Endodermal cell (in vitro differentiated cells): ENCODE results near the gene PDHA2. TPM values are rescaled to one million over a fixed set of nuclear protein-coding genes. Genes with fewer than 3 reads are reported as not detected.

ENCODE experiments used
- DNase-seq: peaks from one replicate; pipeline ENCODE4 v3.0.0-alpha.2; 2017
- H3K27ac ChIP-seq: 2 replicates; pipeline ENCODE4 v1.5.1; 2013; ENCODE audit warnings: mild to moderate bottlenecking, low read depth, low read length, moderate library complexity
- H3K27me3 ChIP-seq: 2 replicates; pipeline ENCODE4 v1.6.1; 2013; ENCODE audit warnings: mild to moderate bottlenecking, low read length, moderate library complexity; ENCODE audit not compliant: insufficient read depth, control insufficient read depth, poor library complexity, severe bottlenecking
- H3K36me3 ChIP-seq: 2 replicates; pipeline ENCODE4 v1.7.0; 2013; ENCODE audit warnings: mild to moderate bottlenecking, low read length, moderate library complexity; ENCODE audit not compliant: control insufficient read depth, insufficient read depth
- H3K4me1 ChIP-seq: one replicate; pipeline ENCODE4 v1.7.0; 2013; ENCODE audit warnings: low read length; ENCODE audit not compliant: control insufficient read depth, insufficient read depth
- H3K4me3 ChIP-seq: 2 replicates; pipeline ENCODE4 v1.5.1; 2013; ENCODE audit warnings: mild to moderate bottlenecking, low read length, moderate library complexity
- H3K9ac ChIP-seq: 2 replicates; pipeline ENCODE4 v1.6.1; 2013; ENCODE audit warnings: mild to moderate bottlenecking, low read length, moderate library complexity; ENCODE audit not compliant: poor library complexity, severe bottlenecking; ENCODE audit errors: extremely low read depth
- H3K9me3 ChIP-seq: 2 replicates; pipeline ENCODE4 v1.6.1; 2013; ENCODE audit warnings: mild to moderate bottlenecking, low read length, moderate library complexity; ENCODE audit not compliant: control insufficient read depth
- H3K27ac Mint-ChIP-seq: 2 replicates; pipeline ENCODE4 v1.8.0; 2020; ENCODE audit warnings: mixed read lengths
- H3K27me3 Mint-ChIP-seq: 2 replicates; pipeline ENCODE4 v1.8.0; 2021; ENCODE audit warnings: mild to moderate bottlenecking, mixed read lengths; ENCODE audit not compliant: insufficient read depth
- H3K36me3 Mint-ChIP-seq: 2 replicates; pipeline ENCODE4 v1.8.0; 2020; ENCODE audit warnings: low read depth, mixed read lengths
- H3K4me1 Mint-ChIP-seq: 2 replicates; pipeline ENCODE4 v1.8.0; 2020; ENCODE audit warnings: mixed read lengths
- H3K4me3 Mint-ChIP-seq: 2 replicates; pipeline ENCODE4 v1.8.0; 2020; ENCODE audit warnings: mild to moderate bottlenecking, moderate library complexity, mixed read lengths
- H3K9me3 Mint-ChIP-seq: 2 replicates; pipeline ENCODE4 v1.8.0; 2020; ENCODE audit warnings: mild to moderate bottlenecking, mixed read lengths
- WGBS, 2 experiments: methylation state at CpG; one replicate each; pipeline versions ENCODE4 v1.1.5 to v1.1.7; 2013; ENCODE audit warnings: missing lambda C conversion rate in 2 of 2, mixed read lengths in 1 of 2; ENCODE audit not compliant: insufficient coverage in 1 of 2, insufficient read length in 1 of 2; 5-methylcytosine and 5-hydroxymethylcytosine counted together
- total RNA-seq, 2 donors: library from RNA; stranded (reverse); fragmentation: NEBNext Ultra II Directional in 1 of 2; extraction: Animal tissue kit (Norgen Biotek cat#: 25700) in 1 of 2; gene quantifications; 2 replicates in 1 of 2; 3 replicates in 1 of 2; pipeline ENCODE4 v1.2.1, GENCODE V29; 2021
- TF ChIP-seq, protein P1 (sequence below): fragments of 200-600 bp; sonication (generic); conservative IDR thresholded peaks from 2 replicates; pipeline ENCODE4 v1.5.0; 2021; ENCODE audit warnings: antibody characterized with exemption, mild to moderate bottlenecking

Gene PDHA2
- total RNA-seq, 2 donors from 2014 or later: not detected

DNA sequence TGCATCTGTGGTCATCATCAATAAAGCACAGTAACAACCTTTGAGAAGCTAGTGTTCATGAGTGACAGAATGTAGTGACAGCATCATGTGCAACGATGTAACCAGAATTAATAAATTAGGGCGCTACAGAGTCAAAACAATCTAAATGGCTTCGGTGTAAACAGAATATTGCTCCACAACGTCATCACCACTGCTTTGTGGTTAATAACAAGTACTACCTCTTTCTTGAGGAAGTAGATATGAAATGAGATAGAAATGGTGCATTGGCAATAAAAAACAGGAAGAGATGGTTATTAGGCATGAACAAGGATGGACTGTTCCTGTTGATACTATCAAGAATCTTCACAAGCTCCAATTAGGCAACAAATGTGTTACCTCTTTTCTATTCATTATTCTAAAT, 8.7 kb upstream of the PDHA2 start:
- no peak for DNase-seq
- Histone ChIP-seq H3K4me3 (no peak overlapping the region), H3K36me3 (no peaks in the 10 kb centered on the region), H3K27ac (no peak overlapping the region), H3K9ac (no peak overlapping the region), H3K9me3 (no peaks in the 10 kb centered on the region), H3K4me1 (no peaks in the 10 kb centered on the region), H3K27me3 (no peaks in the 10 kb centered on the region)
- TF ChIP-seq, protein P1, sequence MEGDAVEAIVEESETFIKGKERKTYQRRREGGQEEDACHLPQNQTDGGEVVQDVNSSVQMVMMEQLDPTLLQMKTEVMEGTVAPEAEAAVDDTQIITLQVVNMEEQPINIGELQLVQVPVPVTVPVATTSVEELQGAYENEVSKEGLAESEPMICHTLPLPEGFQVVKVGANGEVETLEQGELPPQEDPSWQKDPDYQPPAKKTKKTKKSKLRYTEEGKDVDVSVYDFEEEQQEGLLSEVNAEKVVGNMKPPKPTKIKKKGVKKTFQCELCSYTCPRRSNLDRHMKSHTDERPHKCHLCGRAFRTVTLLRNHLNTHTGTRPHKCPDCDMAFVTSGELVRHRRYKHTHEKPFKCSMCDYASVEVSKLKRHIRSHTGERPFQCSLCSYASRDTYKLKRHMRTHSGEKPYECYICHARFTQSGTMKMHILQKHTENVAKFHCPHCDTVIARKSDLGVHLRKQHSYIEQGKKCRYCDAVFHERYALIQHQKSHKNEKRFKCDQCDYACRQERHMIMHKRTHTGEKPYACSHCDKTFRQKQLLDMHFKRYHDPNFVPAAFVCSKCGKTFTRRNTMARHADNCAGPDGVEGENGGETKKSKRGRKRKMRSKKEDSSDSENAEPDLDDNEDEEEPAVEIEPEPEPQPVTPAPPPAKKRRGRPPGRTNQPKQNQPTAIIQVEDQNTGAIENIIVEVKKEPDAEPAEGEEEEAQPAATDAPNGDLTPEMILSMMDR: no peak
- Mint-ChIP-seq H3K27ac (no peak overlapping the region), H3K4me1 (peaks cover 2% of the 10 kb centered on the region), H3K36me3 (no peaks in the 10 kb centered on the region), H3K27me3 (no peaks in the 10 kb centered on the region), H3K4me3 (no peak overlapping the region), H3K9me3 (peaks cover 6% of the 10 kb centered on the region)
- 94 to 96% methylated on average over 3 to 4 of the region's 4 CpGs for WGBS, 2 experiments

DNA sequence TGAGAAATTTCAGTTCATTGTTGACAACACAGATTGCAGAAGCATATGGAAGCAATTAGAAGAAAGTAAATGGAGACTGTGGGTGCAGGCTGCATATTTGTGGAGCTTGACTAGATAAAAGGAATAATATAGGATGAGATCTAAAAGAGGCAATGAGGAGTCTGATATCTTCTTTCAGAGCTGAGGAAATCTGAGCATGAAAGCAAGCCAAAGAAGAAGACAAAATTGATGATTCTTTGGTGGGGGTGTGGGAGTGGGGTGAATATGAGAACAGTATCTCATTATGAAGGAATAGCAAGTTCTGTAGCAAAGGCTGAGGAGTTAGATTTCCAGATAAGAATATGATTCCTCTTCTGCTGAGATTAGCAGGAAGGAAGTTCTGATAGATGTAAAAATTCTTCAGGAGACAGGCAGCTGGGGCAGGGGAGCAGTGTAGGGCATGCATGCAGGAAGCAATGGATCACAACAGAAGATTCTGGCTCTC, 6.1 kb upstream of the PDHA2 start:
- no peak overlapping the region for H3K4me3 Mint-ChIP-seq
- no peaks in the 10 kb centered on the region for H3K36me3 Mint-ChIP-seq
- no peak overlapping the region for H3K27ac Mint-ChIP-seq

DNA sequence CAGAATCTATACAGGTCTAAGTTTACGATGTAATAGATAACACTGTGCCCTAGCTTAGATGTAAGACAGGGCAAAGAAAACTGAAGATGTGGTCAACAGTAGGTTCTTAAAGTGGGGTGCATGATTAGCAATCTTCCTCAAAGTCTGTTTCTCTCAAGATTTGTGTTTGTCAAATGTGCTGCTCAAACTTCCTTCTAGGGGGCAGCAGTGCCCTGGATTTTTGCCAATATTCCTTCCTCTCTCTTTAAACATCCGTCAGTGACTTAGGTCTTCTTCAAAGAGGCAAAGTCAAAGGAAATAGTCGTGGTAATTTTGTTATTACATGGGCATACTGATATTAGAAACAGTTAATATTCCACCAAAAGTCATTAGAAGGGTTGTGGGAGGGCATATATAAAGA, 4.2 kb upstream of the PDHA2 start:
- peak; percentile 69 for DNase-seq
- TF ChIP-seq, protein P1: peak; percentile 85
- no peaks in the 10 kb centered on the region for H3K27me3 ChIP-seq

More for the DNA sequence above, 6.1 kb upstream of the PDHA2 start:
- Histone ChIP-seq H3K9ac (no peak overlapping the region), H3K9me3 (no peaks in the 10 kb centered on the region), H3K36me3 (no peaks in the 10 kb centered on the region), H3K4me3 (no peak overlapping the region), H3K27ac (no peak overlapping the region), H3K27me3 (no peaks in the 10 kb centered on the region), H3K4me1 (no peaks in the 10 kb centered on the region)
- DNase-seq: no peak
- TF ChIP-seq, protein P1: no peak
- Mint-ChIP-seq H3K4me1 (peaks cover 9% of the 10 kb centered on the region), H3K27me3 (no peaks in the 10 kb centered on the region), H3K9me3 (no peaks in the 10 kb centered on the region)

More for the DNA sequence above, 4.2 kb upstream of the PDHA2 start:
- H3K9ac ChIP-seq: no peak overlapping the region
- H3K27me3 Mint-ChIP-seq: no peaks in the 10 kb centered on the region
- no peaks in the 10 kb centered on the region for H3K9me3 ChIP-seq
- no peak overlapping the region for H3K27ac Mint-ChIP-seq
- no peaks in the 10 kb centered on the region for H3K36me3 Mint-ChIP-seq
- H3K4me3 ChIP-seq: no peak overlapping the region
- peaks cover 9% of the 10 kb centered on the region for H3K4me1 Mint-ChIP-seq
- WGBS, 2 experiments: 54 to 89% methylated on average over 1 to 3 of the region's 3 CpGs
- H3K4me1 ChIP-seq: no peaks in the 10 kb centered on the region
- no peak overlapping the region for H3K27ac ChIP-seq
- H3K36me3 ChIP-seq: no peaks in the 10 kb centered on the region
- no peak overlapping the region for H3K4me3 Mint-ChIP-seq
- H3K9me3 Mint-ChIP-seq: no peaks in the 10 kb centered on the region
